NT2/D1 (cell line): ENCODE measurements around the gene PKP4.

Experiments
- DNase-seq: peaks from one replicate; pipeline ENCODE4 v3.0.0-alpha.2; 2011; ENCODE audit warnings: low read depth, low spot score
- H3K27me3 ChIP-seq: 2 replicates; pipeline ENCODE4 v1.6.0; 2011; ENCODE audit warnings: mild to moderate bottlenecking; ENCODE audit not compliant: insufficient read length, insufficient read depth
- H3K36me3 ChIP-seq: 2 replicates; pipeline ENCODE4 v1.6.1; 2011; ENCODE audit warnings: mild to moderate bottlenecking, low read length, mixed read lengths; ENCODE audit not compliant: insufficient read depth, insufficient read length
- H3K4me1 ChIP-seq: 2 replicates; pipeline ENCODE4 v1.5.1; 2011; ENCODE audit not compliant: insufficient read depth, insufficient read length
- H3K4me3 ChIP-seq: 2 replicates; pipeline ENCODE4 v1.5.1; 2011; ENCODE audit warnings: low read depth; ENCODE audit not compliant: insufficient read length
- H3K9ac ChIP-seq: 2 replicates; pipeline ENCODE4 v1.6.0; 2011; ENCODE audit warnings: low read depth; ENCODE audit not compliant: insufficient read length
- H3K9me3 ChIP-seq: 2 replicates; pipeline ENCODE4 v1.5.1; 2011; ENCODE audit warnings: mild to moderate bottlenecking, low read length; ENCODE audit not compliant: insufficient read depth
- SUZ12 ChIP-seq: IDR thresholded peaks from 2 replicates; pipeline ENCODE4 v1.6.1; 2011; ENCODE audit not compliant: insufficient read length, insufficient read depth; ENCODE audit errors: extremely low read depth
- YY1 ChIP-seq: IDR thresholded peaks from 2 replicates; pipeline ENCODE4 v1.6.1; 2011; ENCODE audit not compliant: insufficient read length, insufficient read depth
- ZNF274 ChIP-seq: IDR thresholded peaks from 2 replicates; pipeline ENCODE4 v1.6.1; 2011; ENCODE audit warnings: mild to moderate bottlenecking, low read depth, low read length

Gene PKP4

GRCh38 chr2:158486150-158486969 lies 29.6 kb downstream of the PKP4 start:
- no peaks in the 10 kb centered on the region for H3K36me3 ChIP-seq
- no peaks in the 10 kb centered on the region for H3K4me1 ChIP-seq
- no peak overlapping the region for H3K9ac ChIP-seq
- no peak overlapping the region for H3K4me3 ChIP-seq
- H3K27me3 ChIP-seq, result no peaks in the 10 kb centered on the region
- no peak for DNase-seq
- H3K9me3 ChIP-seq, result no peaks in the 10 kb centered on the region
- TF ChIP-seq SUZ12 (no peak), ZNF274 (no peak), YY1 (no peak)

GRCh38 chr2:158486970-158487325 lies 30.2 kb downstream of the PKP4 start:
- DNase-seq, result no peak
- Histone ChIP-seq H3K9ac (no peak overlapping the region), H3K27me3 (no peaks in the 10 kb centered on the region), H3K36me3 (no peaks in the 10 kb centered on the region), H3K4me3 (no peak overlapping the region), H3K9me3 (no peaks in the 10 kb centered on the region), H3K4me1 (no peaks in the 10 kb centered on the region)
- TF ChIP-seq SUZ12 (no peak), YY1 (no peak), ZNF274 (no peak)

GRCh38 chr2:158487419-158487818 lies 30.7 kb downstream of the PKP4 start:
- TF ChIP-seq ZNF274, result no peak
- no peak for TF ChIP-seq SUZ12
- no peak for TF ChIP-seq YY1
- no peaks in the 10 kb centered on the region for H3K27me3 ChIP-seq
- no peak overlapping the region for H3K9ac ChIP-seq
- no peaks in the 10 kb centered on the region for H3K36me3 ChIP-seq
- no peak for DNase-seq
- no peaks in the 10 kb centered on the region for H3K9me3 ChIP-seq
- H3K4me1 ChIP-seq, result no peaks in the 10 kb centered on the region
- H3K4me3 ChIP-seq, result no peak overlapping the region

GRCh38 chr2:158488442-158489216 lies 31.9 kb downstream of the PKP4 start:
- no peak for DNase-seq
- Histone ChIP-seq H3K9me3 (no peaks in the 10 kb centered on the region), H3K27me3 (no peaks in the 10 kb centered on the region), H3K4me3 (no peak overlapping the region), H3K4me1 (no peaks in the 10 kb centered on the region), H3K36me3 (no peaks in the 10 kb centered on the region), H3K9ac (no peak overlapping the region)
- TF ChIP-seq ZNF274, result no peak
- no peak for TF ChIP-seq YY1
- no peak for TF ChIP-seq SUZ12

- no peaks in the 10 kb centered on the region for H3K9me3 ChIP-seq
- no peak for DNase-seq
- H3K9ac ChIP-seq, result no peak overlapping the region
- H3K4me3 ChIP-seq, result no peak overlapping the region
- no peaks in the 10 kb centered on the region for H3K4me1 ChIP-seq
- H3K27me3 ChIP-seq, result no peaks in the 10 kb centered on the region
- H3K36me3 ChIP-seq, result no peaks in the 10 kb centered on the region
- TF ChIP-seq SUZ12, result no peak
- no peak for TF ChIP-seq YY1
- no peak for TF ChIP-seq ZNF274
Measured at GRCh38 chr2:158489366-158490112, 32.8 kb downstream of the PKP4 start.

- Histone ChIP-seq H3K4me1 (no peaks in the 10 kb centered on the region), H3K4me3 (no peak overlapping the region), H3K36me3 (no peaks in the 10 kb centered on the region), H3K9me3 (no peaks in the 10 kb centered on the region), H3K9ac (no peak overlapping the region), H3K27me3 (no peaks in the 10 kb centered on the region)
- TF ChIP-seq YY1 (no peak), SUZ12 (no peak), ZNF274 (no peak)
- DNase-seq, result no peak
Measured at GRCh38 chr2:158491072-158491471, 34.3 kb downstream of the PKP4 start.

- no peak overlapping the region for H3K4me3 ChIP-seq
- H3K9me3 ChIP-seq, result no peaks in the 10 kb centered on the region
- no peak for DNase-seq
- H3K9ac ChIP-seq, result no peak overlapping the region
- no peaks in the 10 kb centered on the region for H3K27me3 ChIP-seq
- peaks cover 2% of the 10 kb centered on the region for H3K4me1 ChIP-seq
- H3K36me3 ChIP-seq, result no peaks in the 10 kb centered on the region
- TF ChIP-seq YY1 (no peak), SUZ12 (no peak), ZNF274 (no peak)
Measured at GRCh38 chr2:158493458-158493857, 36.7 kb downstream of the PKP4 start.
